GM12891 (cell line): Measurements from ENCODE around the gene ERCC8.

Source experiments
- PAX5 ChIP-seq: IDR thresholded peaks from 2 replicates; pipeline ENCODE4 v1.6.1; 2011; ENCODE audit warnings: low read length, moderate library complexity, mild to moderate bottlenecking; ENCODE audit not compliant: insufficient read depth, severe bottlenecking
- POLR2A ChIP-seq: IDR thresholded peaks from 2 replicates; pipeline ENCODE4 v1.6.1; 2011; ENCODE audit warnings: low read depth, low read length, control low read depth
- POLR2AphosphoS5 ChIP-seq: IDR thresholded peaks from 2 replicates; pipeline ENCODE4 v1.6.1; 2011; ENCODE audit warnings: low read depth, low read length, control low read depth
- SPI1 ChIP-seq: IDR thresholded peaks from 2 replicates; pipeline ENCODE4 v1.6.1; 2011; ENCODE audit warnings: low read depth, low read length, control low read depth
- TAF1 ChIP-seq: IDR thresholded peaks from 2 replicates; pipeline ENCODE4 v1.6.1; 2011; ENCODE audit warnings: low read depth, low read length, control low read depth

DNA sequence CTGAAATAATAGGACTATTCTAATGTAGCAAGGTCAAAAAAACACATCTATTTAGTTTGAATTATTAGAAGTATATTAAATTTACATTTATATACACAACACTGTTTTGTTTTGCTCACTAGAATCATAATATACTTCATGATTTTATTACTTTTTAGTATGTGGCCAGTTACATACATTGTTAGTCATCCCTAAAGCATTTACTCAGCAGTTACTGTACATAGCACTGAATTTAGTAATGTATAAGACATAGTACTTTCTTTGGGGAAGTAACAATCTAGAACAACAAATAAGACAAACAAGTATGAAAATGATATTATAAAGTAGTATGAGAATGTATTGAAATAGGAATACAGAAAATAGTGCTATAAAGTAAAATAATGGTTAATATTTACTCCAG lies 28.2 kb downstream of the ERCC8 start:
- TF ChIP-seq POLR2A = no peak
- no peak for TF ChIP-seq TAF1
- no peak for TF ChIP-seq POLR2AphosphoS5
- TF ChIP-seq PAX5 = no peak
- TF ChIP-seq SPI1 = no peak
